Smooth muscle cell (in vitro differentiated cells): ENCODE measurements around the gene NDOR1. TPM values are rescaled to one million over a fixed set of nuclear protein-coding genes. Genes with fewer than 3 reads are reported as not detected.

Source experiments
- DNase-seq: peaks from one replicate; lab custom pipeline; 2025; ENCODE audit not compliant: unreplicated experiment; lab: John Stamatoyannopoulos, UW
- H2AFZ ChIP-seq: fragments of 200-600 bp; sonication (generic); 2 replicates; pipeline ENCODE4 v1.6.0; 2016; ENCODE audit warnings: antibody characterized with exemption, low read depth, mild to moderate bottlenecking
- H3F3A ChIP-seq: fragments of 200-600 bp; sonication (generic); 2 replicates; pipeline ENCODE4 v1.6.0; 2017; ENCODE audit warnings: antibody characterized with exemption, low read depth
- H3K27ac ChIP-seq: fragments of 200-600 bp; sonication (generic); 2 replicates; pipeline ENCODE4 v1.5.1; 2016; ENCODE audit warnings: low read depth, mild to moderate bottlenecking
- H3K27me3 ChIP-seq: fragments of 200-600 bp; sonication (generic); 2 replicates; pipeline ENCODE4 v1.6.1; 2016; ENCODE audit warnings: low read depth, mild to moderate bottlenecking
- H3K36me3 ChIP-seq: fragments of 200-600 bp; sonication (generic); 2 replicates; pipeline ENCODE4 v1.5.1; 2016; ENCODE audit warnings: low read depth
- H3K4me1 ChIP-seq: fragments of 200-600 bp; sonication (generic); 2 replicates; pipeline ENCODE4 v1.5.1; 2016; ENCODE audit warnings: low read depth
- H3K4me2 ChIP-seq: fragments of 200-600 bp; sonication (generic); 2 replicates; pipeline ENCODE4 v1.6.0; 2016; ENCODE audit warnings: mild to moderate bottlenecking
- H3K4me3 ChIP-seq: fragments of 200-600 bp; sonication (generic); 2 replicates; pipeline ENCODE4 v1.5.1; 2016; ENCODE audit warnings: mild to moderate bottlenecking
- H3K79me2 ChIP-seq: fragments of 200-600 bp; sonication (generic); 2 replicates; pipeline ENCODE4 v1.6.0; 2016; ENCODE audit warnings: low read depth, mild to moderate bottlenecking
- H3K9ac ChIP-seq: fragments of 200-600 bp; sonication (generic); 2 replicates; pipeline ENCODE4 v1.6.0; 2016; ENCODE audit warnings: low read depth
- H3K9me3 ChIP-seq: fragments of 200-600 bp; sonication (generic); replicated peaks from 2 replicates; pipeline ENCODE4 v1.5.1; 2016; ENCODE audit warnings: low read depth
- H4K20me1 ChIP-seq: fragments of 200-600 bp; sonication (generic); 2 replicates; pipeline ENCODE4 v1.6.0; 2016; ENCODE audit warnings: low read depth
- WGBS: methylation state at CpG from one replicate; pipeline ENCODE4 v1.1.7; 2016; ENCODE audit warnings: low lambda C conversion rate; 5-methylcytosine and 5-hydroxymethylcytosine counted together
- polyA plus RNA-seq: library from polyadenylated mRNA; unstranded; fragments of >200 nt; fragmentation: Nextera tagmentation; extraction: Ambion mirVana; gene quantifications from 2 replicates; pipeline ENCODE4 v1.2.1, GENCODE V29; 2016
- total RNA-seq: library from RNA; depleted of rRNA; stranded (reverse); fragments of >200 nt; gene quantifications from 2 replicates; pipeline ENCODE4 v1.2.3, GENCODE V29; 2014
- TF ChIP-seq, protein P1 (sequence below): fragments of 200-600 bp; sonication (generic); IDR thresholded peaks from 2 replicates; pipeline ENCODE4 v1.5.1; 2017; ENCODE audit warnings: borderline replicate concordance, mild to moderate bottlenecking, antibody characterized with exemption; ENCODE audit not compliant: insufficient read depth, poor library complexity, severe bottlenecking

Gene NDOR1
- total and polyA plus RNA-seq, 2 experiments from 2014 or later: 6.5 to 7.7 TPM

GRCh38 chr9:137183980-137184595 lies 21.4 kb upstream of the NDOR1 start:
- Histone ChIP-seq H4K20me1 (no peaks in the 10 kb centered on the region), H3K9ac (no peak overlapping the region), H3K27ac (no peak overlapping the region), H3K4me2 (no peak overlapping the region), H3K36me3 (no peaks in the 10 kb centered on the region), H3K9me3 (no peaks in the 10 kb centered on the region), H3K79me2 (peaks cover 26% of the 10 kb centered on the region), H3K4me1 (peaks cover 12% of the 10 kb centered on the region), H2AFZ (no peak overlapping the region), H3K4me3 (no peak overlapping the region), H3F3A (no peaks in the 10 kb centered on the region), H3K27me3 (no peaks in the 10 kb centered on the region)
- TF ChIP-seq, protein P1, sequence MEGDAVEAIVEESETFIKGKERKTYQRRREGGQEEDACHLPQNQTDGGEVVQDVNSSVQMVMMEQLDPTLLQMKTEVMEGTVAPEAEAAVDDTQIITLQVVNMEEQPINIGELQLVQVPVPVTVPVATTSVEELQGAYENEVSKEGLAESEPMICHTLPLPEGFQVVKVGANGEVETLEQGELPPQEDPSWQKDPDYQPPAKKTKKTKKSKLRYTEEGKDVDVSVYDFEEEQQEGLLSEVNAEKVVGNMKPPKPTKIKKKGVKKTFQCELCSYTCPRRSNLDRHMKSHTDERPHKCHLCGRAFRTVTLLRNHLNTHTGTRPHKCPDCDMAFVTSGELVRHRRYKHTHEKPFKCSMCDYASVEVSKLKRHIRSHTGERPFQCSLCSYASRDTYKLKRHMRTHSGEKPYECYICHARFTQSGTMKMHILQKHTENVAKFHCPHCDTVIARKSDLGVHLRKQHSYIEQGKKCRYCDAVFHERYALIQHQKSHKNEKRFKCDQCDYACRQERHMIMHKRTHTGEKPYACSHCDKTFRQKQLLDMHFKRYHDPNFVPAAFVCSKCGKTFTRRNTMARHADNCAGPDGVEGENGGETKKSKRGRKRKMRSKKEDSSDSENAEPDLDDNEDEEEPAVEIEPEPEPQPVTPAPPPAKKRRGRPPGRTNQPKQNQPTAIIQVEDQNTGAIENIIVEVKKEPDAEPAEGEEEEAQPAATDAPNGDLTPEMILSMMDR: no peak
- WGBS: 96% methylated on average over 25 of the region's 27 CpGs
- DNase-seq: no peak

DNA sequence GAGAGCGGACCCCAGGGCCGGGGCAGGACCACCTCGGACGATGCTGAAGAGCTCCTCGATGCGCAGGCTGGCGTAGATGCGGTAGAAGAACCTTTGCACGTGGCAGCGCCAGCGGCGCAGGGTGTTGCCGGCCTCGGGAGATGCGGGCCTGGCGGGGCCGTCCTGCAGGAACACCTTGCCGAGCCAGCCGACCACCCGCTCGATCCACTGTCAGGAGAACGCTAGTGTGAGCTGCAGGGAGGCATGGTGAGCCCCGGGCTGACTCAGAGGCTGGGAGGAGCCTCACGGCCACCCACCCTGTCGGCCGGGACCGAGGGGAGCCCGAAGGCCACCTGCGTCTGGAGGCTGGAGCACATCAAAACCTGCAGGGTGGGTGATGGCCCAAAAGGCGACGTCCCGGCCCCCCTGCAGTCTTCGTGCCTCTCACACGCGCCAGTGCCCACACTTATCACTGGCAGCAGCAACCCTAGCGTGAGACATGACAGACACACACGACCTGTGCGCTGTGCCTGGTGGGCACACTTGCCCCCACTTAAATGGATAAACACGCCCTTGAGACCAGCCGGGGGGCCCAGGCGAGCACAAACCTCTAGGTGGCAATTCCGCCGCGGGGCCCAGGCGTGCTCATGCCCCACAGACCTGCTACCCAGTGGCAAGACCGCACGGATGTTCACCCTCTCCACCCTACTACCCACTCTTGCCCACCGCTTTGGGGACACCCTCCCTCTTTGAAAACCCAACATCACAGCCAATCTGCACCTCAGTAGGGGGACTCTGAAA lies 20.4 kb upstream of the NDOR1 start:
- H3F3A ChIP-seq: peaks cover 9% of the 10 kb centered on the region
- WGBS: 95% methylated on average over 44 of the region's 48 CpGs
- peaks cover 18% of the 10 kb centered on the region for H3K4me1 ChIP-seq
- H2AFZ ChIP-seq: no peak overlapping the region
- H3K4me3 ChIP-seq: no peak overlapping the region
- H3K9me3 ChIP-seq: no peaks in the 10 kb centered on the region
- no peaks in the 10 kb centered on the region for H3K27me3 ChIP-seq
- H3K36me3 ChIP-seq: no peaks in the 10 kb centered on the region
- TF ChIP-seq, protein P1: no peak
- peaks cover 27% of the 10 kb centered on the region for H3K79me2 ChIP-seq
- peaks cover 9% of the 10 kb centered on the region for H4K20me1 ChIP-seq
- no peak overlapping the region for H3K9ac ChIP-seq
- no peak for DNase-seq
- H3K27ac ChIP-seq: no peak overlapping the region
- H3K4me2 ChIP-seq: no peak overlapping the region

DNA sequence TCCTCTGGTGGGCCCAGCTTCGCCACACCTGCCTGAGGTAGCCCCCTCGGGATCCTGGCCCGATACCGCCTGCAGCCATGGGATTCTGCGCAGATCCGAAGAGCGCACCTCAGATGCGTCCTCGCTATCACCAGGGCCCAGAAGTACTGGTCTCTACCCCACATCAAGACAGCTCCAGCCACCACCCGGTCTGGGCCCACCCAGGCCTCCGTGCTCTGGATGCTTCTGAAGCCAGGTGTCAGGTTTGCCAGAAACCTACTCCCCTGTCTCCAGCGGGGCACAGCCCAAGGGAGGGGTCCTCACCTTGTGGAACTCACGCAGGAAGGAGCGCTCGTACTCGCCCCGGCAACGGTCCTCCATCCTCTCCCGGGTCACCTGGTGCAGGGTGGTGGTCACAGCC lies 19.6 kb upstream of the NDOR1 start:
- no peaks in the 10 kb centered on the region for H3K27me3 ChIP-seq
- no peak overlapping the region for H3K4me2 ChIP-seq
- H3K4me3 ChIP-seq: no peak overlapping the region
- WGBS: 94% methylated on average over 19 of the region's 19 CpGs
- no peak overlapping the region for H3K27ac ChIP-seq
- H3K4me1 ChIP-seq: peaks cover 18% of the 10 kb centered on the region
- H3K9me3 ChIP-seq: no peaks in the 10 kb centered on the region
- H4K20me1 ChIP-seq: peaks cover 10% of the 10 kb centered on the region
- TF ChIP-seq, protein P1: no peak
- H3K9ac ChIP-seq: no peak overlapping the region
- no peak overlapping the region for H2AFZ ChIP-seq
- peaks cover 12% of the 10 kb centered on the region for H3F3A ChIP-seq
- H3K79me2 ChIP-seq: peaks cover 36% of the 10 kb centered on the region
- DNase-seq: no peak
- no peaks in the 10 kb centered on the region for H3K36me3 ChIP-seq
